Keratinocyte (primary cell): ENCODE results near the gene WFDC5. TPM values are rescaled to one million over a fixed set of nuclear protein-coding genes. Genes with fewer than 3 reads are reported as not detected.

Source experiments
- DNase-seq: peaks from one replicate; pipeline ENCODE4 v3.0.0-alpha.2; 2011; ENCODE audit warnings: low read depth, missing footprints, low spot score
- FAIRE-seq: peaks from 2 replicates; lab custom pipeline; 2011; peaks lifted over from hg19 to GRCh38; lab: Jason Lieb, UNC
- H2AFZ ChIP-seq: 2 replicates; pipeline ENCODE4 v1.6.0; 2012; ENCODE audit warnings: low read length, control low read depth, inconsistent platforms; ENCODE audit not compliant: control insufficient read depth
- H3K27ac ChIP-seq: 2 replicates; pipeline ENCODE4 v1.5.1; 2011; ENCODE audit warnings: low read length; ENCODE audit not compliant: control insufficient read depth, insufficient read depth
- H3K27me3 ChIP-seq: 3 replicates; pipeline ENCODE4 v1.6.0; 2011; ENCODE audit warnings: low read length; ENCODE audit not compliant: control insufficient read depth, insufficient read depth; ENCODE audit errors: extremely low read depth
- H3K36me3 ChIP-seq, 2 experiments: 2 replicates in 1 of 2; 3 replicates in 1 of 2; pipeline ENCODE4 v1.5.1; 2011; ENCODE audit warnings: low read length in 2 of 2, mild to moderate bottlenecking in 1 of 2; ENCODE audit not compliant: control insufficient read depth in 2 of 2, insufficient read depth in 2 of 2; ENCODE audit errors: extremely low read depth in 1 of 2
- H3K4me1 ChIP-seq: 3 replicates; pipeline ENCODE4 v1.5.1; 2011; ENCODE audit warnings: low read length; ENCODE audit not compliant: control insufficient read depth, insufficient read depth; ENCODE audit errors: extremely low read depth
- H3K4me2 ChIP-seq: 3 replicates; pipeline ENCODE4 v1.6.0; 2011; ENCODE audit warnings: low read depth, low read length; ENCODE audit not compliant: control insufficient read depth, insufficient read depth; ENCODE audit errors: extremely low read depth
- H3K4me3 ChIP-seq, 3 experiments: fragments of 200-600 bp in 1 of 3; sonication (generic) in 1 of 3; 2 replicates in 2 of 3; 3 replicates in 1 of 3; pipeline ENCODE4 v1.5.1; 2011 to 2016; ENCODE audit warnings: low read length in 3 of 3, mild to moderate bottlenecking in 3 of 3, control low read depth in 2 of 3, inconsistent platforms in 1 of 3, low read depth in 1 of 3, mixed read lengths in 1 of 3, mixed run types in 1 of 3, moderate library complexity in 1 of 3; ENCODE audit not compliant: control insufficient read depth in 2 of 3, insufficient read depth in 2 of 3; ENCODE audit errors: extremely low read depth in 1 of 3
- H3K79me2 ChIP-seq: 2 replicates; pipeline ENCODE4 v1.6.0; 2012; ENCODE audit warnings: low read length; ENCODE audit not compliant: control insufficient read depth, insufficient read depth
- H3K9ac ChIP-seq: 3 replicates; pipeline ENCODE4 v1.6.0; 2011; ENCODE audit warnings: low read length; ENCODE audit not compliant: control insufficient read depth, insufficient read depth; ENCODE audit errors: extremely low read depth
- H3K9me1 ChIP-seq: 3 replicates; pipeline ENCODE4 v1.6.0; 2011; ENCODE audit warnings: low read length; ENCODE audit not compliant: control insufficient read depth, insufficient read depth; ENCODE audit errors: extremely low read depth
- H3K9me3 ChIP-seq: 2 replicates; pipeline ENCODE4 v1.5.1; 2012; ENCODE audit warnings: low read depth, low read length; ENCODE audit not compliant: control insufficient read depth
- H4K20me1 ChIP-seq: 3 replicates; pipeline ENCODE4 v1.6.0; 2011; ENCODE audit warnings: low read length; ENCODE audit not compliant: control insufficient read depth, insufficient read depth; ENCODE audit errors: extremely low read depth
- EZH2 ChIP-seq: IDR thresholded peaks from one replicate; pipeline ENCODE4 v1.6.1; 2012; ENCODE audit warnings: inconsistent platforms, mild to moderate bottlenecking, low read length, moderate library complexity
- dilution Hi-C: fragments of 300-500 bp; cut with MboI; formaldehyde crosslinking; loops from one replicate; pipeline ENCODE4 v1.7.0; 2020; ENCODE audit warnings: low sequenced_read_pairs; ENCODE audit not compliant: extremely low pct_ligation_motif_present
- polyA plus RNA-seq, 5 experiments: library from polyadenylated mRNA; depleted of rRNA in 3 of 5; stranded (reverse) in 3 of 5; stranded (forward) in 1 of 5; unstranded in 1 of 5; fragments of >200 nt; gene quantifications; 1 replicate in 1 of 5; 2 replicates in 3 of 5; 3 replicates in 1 of 5; pipeline versions ENCODE4 v1.2.1 to v1.2.3, GENCODE V29; 2011 to 2012; ENCODE audit warnings: missing spikeins in 2 of 5, low read depth in 1 of 5, low replicate concordance in 1 of 5
- TF ChIP-seq, protein P1 (sequence below), 3 experiments: IDR thresholded peaks in 1 of 3; conservative IDR thresholded peaks in 1 of 3; optimal IDR thresholded peaks in 1 of 3; 2 replicates in 2 of 3; 3 replicates in 1 of 3; pipeline versions ENCODE3 to v1.5.1; 2011; ENCODE audit warnings: low read length in 3 of 3, mild to moderate bottlenecking in 3 of 3, moderate library complexity in 2 of 3, control low read depth in 1 of 3, inconsistent platforms in 1 of 3; ENCODE audit not compliant: insufficient read depth in 2 of 3; ENCODE audit errors: extremely low read depth in 1 of 3

Gene WFDC5
- polyA plus RNA-seq, 1 donor (not counting 4 experiments of a cell fraction or from before 2014, with no cell fraction given): 5.1 TPM

DNA sequence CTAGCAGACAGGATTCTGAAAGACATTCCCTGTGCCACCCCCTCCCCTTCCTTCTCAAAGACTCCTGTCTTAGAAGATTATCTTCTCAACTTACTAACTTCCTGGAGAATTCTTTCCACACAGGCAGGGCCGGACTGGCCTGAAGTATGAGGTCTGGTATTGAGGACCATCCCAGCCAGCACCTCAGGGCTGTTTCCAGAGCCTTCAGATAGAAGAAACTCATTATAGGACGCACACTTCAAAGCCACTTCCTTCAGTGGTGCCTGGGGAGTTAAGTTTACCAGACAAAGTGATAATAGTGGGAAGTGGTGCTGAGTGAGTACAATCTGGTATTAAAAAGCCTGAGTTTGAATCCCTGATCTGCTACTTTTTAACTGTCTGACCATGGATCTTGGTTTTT, 29.7 kb downstream of the WFDC5 start:
- Histone ChIP-seq H3K4me2 (no peak overlapping the region), H2AFZ (no peak overlapping the region), H3K4me3 (no peak overlapping the region), H3K27me3 (no peaks in the 10 kb centered on the region), H4K20me1 (no peaks in the 10 kb centered on the region), H3K27ac (no peak overlapping the region), H3K9me1 (no peaks in the 10 kb centered on the region), H3K9me3 (no peaks in the 10 kb centered on the region), H3K36me3 (peaks cover 3 to 5% of the 10 kb centered on the region in 2 experiments), H3K79me2 (no peaks in the 10 kb centered on the region), H3K4me1 (peaks cover 15% of the 10 kb centered on the region), H3K9ac (no peak overlapping the region)
- TF ChIP-seq, protein P1, sequence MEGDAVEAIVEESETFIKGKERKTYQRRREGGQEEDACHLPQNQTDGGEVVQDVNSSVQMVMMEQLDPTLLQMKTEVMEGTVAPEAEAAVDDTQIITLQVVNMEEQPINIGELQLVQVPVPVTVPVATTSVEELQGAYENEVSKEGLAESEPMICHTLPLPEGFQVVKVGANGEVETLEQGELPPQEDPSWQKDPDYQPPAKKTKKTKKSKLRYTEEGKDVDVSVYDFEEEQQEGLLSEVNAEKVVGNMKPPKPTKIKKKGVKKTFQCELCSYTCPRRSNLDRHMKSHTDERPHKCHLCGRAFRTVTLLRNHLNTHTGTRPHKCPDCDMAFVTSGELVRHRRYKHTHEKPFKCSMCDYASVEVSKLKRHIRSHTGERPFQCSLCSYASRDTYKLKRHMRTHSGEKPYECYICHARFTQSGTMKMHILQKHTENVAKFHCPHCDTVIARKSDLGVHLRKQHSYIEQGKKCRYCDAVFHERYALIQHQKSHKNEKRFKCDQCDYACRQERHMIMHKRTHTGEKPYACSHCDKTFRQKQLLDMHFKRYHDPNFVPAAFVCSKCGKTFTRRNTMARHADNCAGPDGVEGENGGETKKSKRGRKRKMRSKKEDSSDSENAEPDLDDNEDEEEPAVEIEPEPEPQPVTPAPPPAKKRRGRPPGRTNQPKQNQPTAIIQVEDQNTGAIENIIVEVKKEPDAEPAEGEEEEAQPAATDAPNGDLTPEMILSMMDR (optimal IDR thresholded peaks at IDR 0.05 in 1 of 3, IDR thresholded peaks at IDR 0.05 in 1 of 3, conservative IDR thresholded peaks at IDR 0.05 in 1 of 3; ENCODE audit: extremely low read depth in 1 of 3, insufficient read depth in 2 of 3, low read length in 3 of 3): no peak
- TF ChIP-seq EZH2: no peak
- DNase-seq (no peak), FAIRE-seq (no peak)
- dilution Hi-C loops: no loop called here

DNA sequence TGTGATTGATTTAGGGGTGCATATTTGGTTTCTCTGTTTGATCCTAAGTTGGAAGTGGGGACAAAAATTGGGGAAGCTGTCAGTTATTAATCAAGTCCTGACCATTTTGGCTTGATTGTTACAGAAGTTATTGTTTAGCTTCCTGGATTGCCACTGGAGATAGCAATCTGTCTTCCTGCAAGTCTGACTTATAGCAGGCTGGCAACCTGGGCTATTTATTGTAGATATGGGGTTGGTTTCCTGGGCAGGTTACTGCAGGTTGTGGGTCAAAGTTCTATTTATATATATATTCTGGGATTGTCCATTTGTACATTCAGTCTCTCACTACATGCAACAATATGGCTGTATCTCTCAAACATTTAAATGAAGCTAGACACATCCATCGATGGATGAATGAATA, 31.8 kb downstream of the WFDC5 start:
- no peak for DNase-seq
- peaks cover 9% of the 10 kb centered on the region for H3K4me1 ChIP-seq
- H4K20me1 ChIP-seq: no peaks in the 10 kb centered on the region
- no peaks in the 10 kb centered on the region for H3K27me3 ChIP-seq
- H3K79me2 ChIP-seq: no peaks in the 10 kb centered on the region
- no peak for FAIRE-seq
- H2AFZ ChIP-seq: no peak overlapping the region
- no peak overlapping the region for H3K27ac ChIP-seq
- no peak for TF ChIP-seq EZH2
- TF ChIP-seq, protein P1 (optimal IDR thresholded peaks at IDR 0.05 in 1 of 3, IDR thresholded peaks at IDR 0.05 in 1 of 3, conservative IDR thresholded peaks at IDR 0.05 in 1 of 3; ENCODE audit: extremely low read depth in 1 of 3, insufficient read depth in 2 of 3, low read length in 3 of 3): no peak
- no peak overlapping the region for H3K9ac ChIP-seq
- no peak overlapping the region for H3K4me2 ChIP-seq
- dilution Hi-C loops: no loop called here
- no peaks in the 10 kb centered on the region for H3K9me3 ChIP-seq
- H3K4me3 ChIP-seq: no peak overlapping the region
- no peaks in the 10 kb centered on the region for H3K9me1 ChIP-seq
- peaks cover 5 to 6% of the 10 kb centered on the region in 2 experiments for H3K36me3 ChIP-seq
